ENCODE results near the gene PTPRT.
A peak's percentile ranks its signal among the peaks of the same experiment; 100 is the strongest.
"Not testable (repeated sequence)": the region's sequence is repeated elsewhere in the genome, so short reads cannot be mapped to it uniquely, and the experiment has no call there.

Gene PTPRT

DNA sequence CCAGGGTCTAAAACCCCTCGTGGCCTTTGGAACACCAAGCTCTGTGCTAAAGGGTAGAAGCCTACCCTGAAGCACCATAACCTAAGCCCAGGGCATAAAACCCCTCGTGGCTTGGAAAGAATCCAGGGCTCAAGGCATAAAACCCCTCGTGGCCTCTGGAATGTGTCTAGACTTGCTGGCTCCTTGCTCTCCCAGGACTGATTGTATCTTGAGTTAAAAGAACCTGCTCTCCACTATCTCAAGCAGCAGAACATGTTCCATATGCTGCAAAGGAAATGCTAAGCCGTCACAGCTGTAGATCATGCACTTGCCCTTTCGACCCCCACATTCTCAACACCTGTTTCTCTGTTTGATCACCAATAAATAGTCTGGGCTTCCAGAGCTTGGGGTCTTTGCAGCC, 288.9 kb downstream of the PTPRT start:
- intact Hi-C loops (cut with DNase I); DNase-seq: not testable (repeated sequence)

DNA sequence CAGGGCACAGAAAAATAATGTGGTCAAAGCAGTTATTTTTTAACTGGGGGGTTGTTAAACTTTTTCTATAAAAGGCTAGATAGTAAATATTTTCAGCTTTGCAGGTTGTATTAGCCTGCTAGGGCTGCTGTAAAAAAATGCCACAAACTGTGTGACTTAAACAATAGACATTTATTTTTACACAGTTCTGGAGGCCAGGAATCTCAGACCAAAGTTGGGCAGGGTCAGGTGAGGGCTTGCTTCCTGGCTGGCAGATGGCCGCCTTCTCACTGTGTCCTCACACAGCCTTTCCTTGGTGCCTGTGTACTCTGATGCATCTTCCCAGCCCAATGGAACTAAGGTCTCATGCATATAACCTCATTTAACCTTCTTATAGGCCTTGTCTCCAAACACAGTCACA, 294.7 kb downstream of the PTPRT start:
- DNase-seq = no peak
- intact Hi-C loops (cut with DNase I) = no loop called here

DNA sequence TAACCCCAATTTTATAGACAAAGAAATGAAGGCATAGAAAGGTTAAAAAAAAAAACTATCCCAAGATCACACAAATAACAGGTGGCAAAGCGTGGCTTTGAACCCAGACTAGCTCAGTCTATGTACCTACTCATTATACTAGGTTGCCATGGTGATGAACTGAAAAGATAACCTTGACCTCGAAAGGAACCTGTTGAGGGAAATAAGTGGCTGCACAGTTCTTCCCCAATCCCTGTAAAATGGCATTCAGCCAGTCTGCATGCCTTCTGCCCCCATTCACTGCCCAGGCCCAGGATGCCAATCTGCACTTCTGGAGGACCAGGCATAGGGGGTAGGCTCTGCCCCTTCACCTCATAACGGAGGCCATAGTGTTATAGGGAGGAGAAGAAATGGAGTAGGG, 295.2 kb downstream of the PTPRT start:
- DNase-seq = no peak
- intact Hi-C loops (cut with DNase I) = no loop called here

DNA sequence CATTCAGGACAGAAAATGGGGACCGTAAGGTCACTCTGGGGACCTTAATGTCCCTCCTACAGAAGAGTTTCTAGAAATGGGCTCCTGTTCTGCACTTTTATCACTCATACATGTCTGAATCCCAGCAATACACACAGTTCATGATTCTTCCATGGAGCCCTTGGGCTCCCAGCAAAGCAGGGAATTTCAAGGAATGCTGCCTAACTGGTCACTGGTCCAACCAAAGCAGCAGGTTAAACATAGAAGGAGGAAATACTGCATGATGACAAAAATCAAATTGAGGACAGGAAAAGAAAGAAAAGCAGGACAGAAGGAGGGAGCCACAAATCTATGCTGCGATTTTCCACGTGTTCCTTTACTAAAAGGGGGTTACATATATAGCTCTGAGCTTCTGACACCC, 300.2 kb downstream of the PTPRT start:
- intact Hi-C loops (cut with DNase I) = no loop called here
- DNase-seq = no peak

DNA sequence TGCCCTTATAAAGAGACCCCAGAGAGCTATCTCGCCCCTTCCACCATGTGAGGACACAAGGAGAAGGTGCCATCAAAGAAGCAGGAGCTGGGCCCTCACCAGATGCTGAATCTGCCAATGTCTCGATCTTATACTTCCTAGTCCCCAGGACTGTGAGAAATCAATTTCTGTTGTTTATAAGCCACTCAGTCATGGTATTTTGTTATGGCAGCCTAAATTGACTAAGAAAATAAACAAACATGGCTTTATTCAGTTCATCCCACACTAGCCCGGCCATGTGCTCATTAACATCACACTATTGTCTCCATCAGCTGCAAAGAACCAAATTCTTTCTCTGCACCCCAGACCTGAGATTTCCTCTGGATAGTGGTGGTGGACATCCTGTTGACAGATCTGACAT, 302.4 kb downstream of the PTPRT start:
- no peak for DNase-seq
- intact Hi-C loops (cut with DNase I) = no loop called here

DNA sequence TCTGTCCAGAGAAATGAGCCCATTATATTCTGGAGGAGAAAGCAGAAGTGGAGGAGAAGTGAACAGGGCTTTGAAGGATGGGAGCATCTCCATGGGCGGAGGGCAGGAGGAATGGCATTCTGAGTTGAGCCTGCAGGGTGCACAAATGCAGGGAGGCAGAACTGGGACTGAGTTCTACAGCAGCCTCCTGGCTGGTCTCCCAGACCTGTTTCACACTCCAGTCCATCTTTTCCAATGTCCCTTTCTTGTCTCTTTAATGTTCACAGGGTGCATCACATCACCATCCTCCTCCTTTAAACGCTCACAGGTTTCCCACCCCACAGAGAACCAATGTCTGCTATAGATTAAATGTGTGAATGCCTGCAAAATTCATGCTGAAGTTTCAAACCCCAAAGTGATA, 302.9 kb downstream of the PTPRT start:
- intact Hi-C loops (cut with DNase I) = no loop called here
- DNase-seq = no peak

DNA sequence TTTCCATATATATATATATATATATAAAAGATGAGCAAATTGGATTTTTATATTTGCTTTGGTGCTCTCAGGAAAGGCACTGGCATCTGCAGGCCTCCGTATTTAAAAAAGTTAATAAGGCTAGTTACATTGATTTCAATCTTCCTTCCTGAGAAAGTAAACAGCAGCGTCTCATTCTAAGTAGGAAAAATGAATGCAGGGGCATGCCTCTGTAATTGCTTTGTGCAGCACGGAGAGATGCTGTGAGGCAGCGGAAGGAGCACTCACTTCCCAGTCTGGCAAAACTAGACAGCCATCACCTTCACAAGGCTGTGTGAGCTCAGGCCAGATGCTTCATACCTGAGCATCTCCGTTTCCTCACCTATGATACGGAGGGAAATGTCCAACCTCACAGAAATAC, 303.7 kb downstream of the PTPRT start:
- intact Hi-C loops (cut with DNase I) = no loop called here
- no peak for DNase-seq

DNA sequence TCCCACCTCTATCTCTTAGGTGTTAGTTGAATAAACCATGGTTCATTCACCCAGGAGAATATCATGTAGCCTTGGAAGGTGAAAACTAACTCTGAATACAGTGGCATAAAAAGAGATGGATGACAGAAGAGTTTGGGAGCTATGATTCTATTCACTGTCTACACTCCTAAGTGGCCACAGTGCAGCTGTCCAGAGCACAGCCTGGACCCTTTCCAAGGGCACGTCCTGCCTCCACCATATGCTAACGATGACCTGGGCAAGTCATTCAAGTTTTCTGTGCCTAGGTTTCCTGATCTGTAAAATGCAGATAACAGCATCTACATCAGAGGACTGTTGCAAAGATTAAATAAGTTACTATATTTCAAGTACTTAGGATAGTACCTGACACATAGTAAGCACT, 314.1 kb downstream of the PTPRT start:
- intact Hi-C loops (cut with DNase I) = no loop called here
- no peak for DNase-seq

DNA sequence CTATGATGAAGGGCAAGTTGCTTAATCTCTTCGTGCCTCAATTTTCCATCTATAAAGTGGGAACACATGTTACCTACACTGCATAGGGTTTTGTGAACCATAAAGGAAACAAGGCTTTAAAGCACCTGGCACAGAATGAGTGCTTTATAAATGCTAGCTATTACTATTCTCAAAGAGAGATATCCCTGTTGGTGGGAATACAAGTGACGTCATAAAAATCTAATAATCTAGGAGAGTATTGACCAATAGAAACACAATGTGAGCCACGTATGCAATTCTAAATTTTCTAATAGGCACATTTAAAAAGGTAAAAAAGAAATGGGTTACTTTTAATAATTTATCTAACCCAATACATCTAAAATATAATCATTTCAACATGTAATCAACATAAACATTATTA, 316.4 kb downstream of the PTPRT start:
- intact Hi-C loops (cut with DNase I) = no loop called here
- no peak for DNase-seq

DNA sequence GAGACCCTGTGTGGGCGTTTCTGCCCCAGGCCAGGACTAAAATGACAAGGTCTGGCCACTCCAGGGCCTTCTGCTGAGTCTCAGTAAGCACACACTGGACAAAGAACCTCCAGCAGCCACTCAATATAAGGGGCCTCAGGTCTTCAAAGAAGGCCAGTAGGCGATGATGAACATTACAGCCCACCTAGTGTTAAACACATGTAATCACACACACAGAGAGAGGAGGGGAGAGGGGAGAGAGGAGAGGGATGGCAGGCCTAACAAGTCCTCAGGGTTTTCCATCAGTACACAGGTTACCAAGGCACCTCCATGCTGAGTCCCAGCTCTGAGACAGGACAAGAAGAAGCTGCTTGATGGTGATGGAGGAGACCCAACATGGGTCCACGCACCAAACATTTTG, 325.6 kb downstream of the PTPRT start:
- DNase-seq = no peak
- intact Hi-C loops (cut with DNase I) = no loop called here

DNA sequence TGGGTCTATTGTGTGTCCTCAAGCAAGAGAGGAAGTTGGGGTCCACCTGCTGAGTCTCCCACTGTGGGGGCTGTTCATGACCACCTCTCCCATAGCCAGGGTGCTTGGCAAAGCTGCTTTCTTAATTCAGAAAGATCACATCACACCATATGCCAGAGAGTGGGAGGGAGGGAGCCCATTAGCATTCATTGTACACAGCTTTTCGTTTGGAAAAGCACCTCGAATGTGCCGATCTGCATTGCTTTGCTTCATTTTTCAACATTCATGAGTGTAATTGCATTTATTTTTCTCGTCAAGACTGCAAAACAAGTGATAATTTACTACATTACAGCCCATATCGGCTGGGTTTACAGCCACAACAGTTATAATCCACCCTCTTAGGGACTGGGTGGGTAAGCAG, 327.3 kb downstream of the PTPRT start:
- intact Hi-C loops (cut with DNase I) = no loop called here
- no peak for DNase-seq

DNA sequence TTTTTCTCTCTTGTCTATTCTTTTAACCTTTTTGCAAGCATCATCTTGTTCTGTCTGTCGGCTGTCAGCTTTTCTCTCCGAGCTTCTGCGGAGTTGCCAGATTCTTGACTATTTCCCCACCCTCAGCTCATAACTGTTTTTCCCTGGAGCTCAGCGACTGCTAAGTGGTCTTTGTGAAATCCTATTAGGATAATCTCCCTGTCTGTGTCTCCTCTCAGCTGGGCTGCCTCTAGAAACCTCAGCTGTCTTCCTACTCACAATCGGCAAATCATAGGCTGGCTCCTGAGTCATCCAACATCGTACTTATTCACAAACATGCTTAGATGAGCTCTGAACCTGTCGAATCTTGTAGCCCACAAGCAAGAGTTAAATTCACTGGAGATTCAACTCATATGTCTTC, 332.3 kb downstream of the PTPRT start:
- peak in 28 of 42 donors; percentile 4 to 75 (median 37) for DNase-seq
- intact Hi-C loops (cut with DNase I) = no loop called here

DNA sequence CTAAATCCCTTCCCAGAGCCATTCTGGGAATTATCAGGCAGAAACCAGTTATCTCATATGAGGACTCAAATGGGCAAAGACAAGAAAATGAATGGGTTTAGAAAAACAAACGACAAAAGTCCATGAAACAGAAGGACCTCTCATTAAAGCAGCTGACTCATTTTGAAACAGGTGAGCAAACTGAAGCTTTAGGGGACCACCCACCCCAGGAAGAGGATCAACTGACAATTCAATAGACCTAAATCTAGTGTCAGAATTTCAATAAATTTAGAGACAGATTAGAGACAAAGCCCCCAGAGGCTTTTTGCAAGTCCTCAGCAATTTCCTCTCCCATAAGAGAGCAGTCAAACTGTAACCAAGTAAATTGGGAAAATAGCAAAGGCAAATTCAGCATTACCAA, 333.8 kb downstream of the PTPRT start:
- DNase-seq = no peak
- intact Hi-C loops (cut with DNase I) = no loop called here

DNA sequence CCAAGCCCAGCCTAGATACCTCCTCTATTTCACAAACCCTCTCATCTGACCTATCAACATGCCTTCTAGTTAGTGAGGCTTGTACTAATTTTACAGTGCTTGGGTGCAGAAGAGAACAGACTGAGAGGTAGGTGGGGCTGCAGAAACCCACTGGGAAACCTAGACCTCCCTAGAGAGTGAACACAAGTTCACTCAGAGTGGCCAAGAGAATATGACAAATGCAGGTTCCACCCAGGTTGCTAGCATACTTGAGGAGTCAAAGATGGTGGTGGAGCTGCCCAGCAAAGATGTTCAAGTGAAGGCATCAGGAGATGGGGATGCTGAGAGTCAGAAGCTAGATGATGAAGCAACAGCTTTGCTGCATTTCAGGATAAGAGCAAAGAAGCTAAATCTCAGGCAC, 337.0 kb downstream of the PTPRT start:
- intact Hi-C loops (cut with DNase I) = no loop called here
- no peak for DNase-seq

DNA sequence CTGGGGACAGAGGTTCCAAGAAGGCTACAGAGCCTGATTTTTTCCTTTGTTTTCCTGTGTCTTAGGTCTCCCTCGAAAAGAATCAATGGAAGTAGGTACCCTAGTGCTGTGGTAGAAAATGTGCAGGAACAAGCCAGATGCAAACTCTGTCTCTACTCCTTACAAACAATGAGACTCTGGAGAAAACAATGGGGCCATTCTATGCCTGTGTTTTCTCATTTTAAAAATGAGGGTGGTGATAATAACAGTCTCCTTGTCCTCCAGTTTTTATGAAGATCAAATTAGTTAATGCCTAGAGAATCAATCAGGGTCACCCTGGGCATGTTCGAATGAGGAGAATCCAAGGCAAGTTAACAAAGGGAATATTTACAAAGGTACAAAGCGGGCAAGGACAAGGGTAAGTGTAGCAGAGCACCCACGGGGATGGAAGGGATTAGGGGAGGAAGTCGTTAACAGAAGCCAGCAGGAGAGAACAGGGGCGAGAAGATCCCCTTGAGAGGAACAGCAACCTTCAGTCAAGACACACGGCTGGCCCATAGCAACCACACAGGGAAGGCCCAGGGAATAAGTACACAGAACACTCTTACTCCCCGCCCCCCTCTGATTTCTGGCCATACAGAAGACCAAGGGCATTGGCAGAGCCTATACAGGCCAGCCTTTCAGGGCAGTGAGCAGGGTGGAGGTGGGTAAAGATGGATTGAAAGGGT, 342.8 kb downstream of the PTPRT start:
- intact Hi-C loops (cut with DNase I) = no loop called here
- peak in 1 of 42 donors; percentile 16 for DNase-seq

DNA sequence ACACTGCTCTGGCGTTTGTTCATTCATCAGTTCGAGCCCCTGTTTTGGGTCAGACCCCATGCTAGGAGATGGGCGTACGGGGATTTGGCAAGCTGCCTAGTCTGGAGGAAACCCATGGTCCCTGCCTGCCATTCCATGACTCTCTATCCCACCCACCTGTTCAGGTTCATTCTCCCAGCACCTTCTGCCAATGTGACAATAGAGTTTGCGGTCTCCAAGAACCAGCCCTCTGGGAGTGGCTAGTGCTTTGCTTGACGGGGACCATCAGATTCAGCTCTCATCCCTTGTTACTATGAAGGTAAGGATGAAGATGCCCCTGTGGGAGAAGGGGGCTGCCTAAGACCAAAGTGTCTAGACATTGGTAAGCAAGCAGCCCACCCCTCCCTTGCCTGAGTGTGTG, 345.0 kb downstream of the PTPRT start:
- intact Hi-C loops (cut with DNase I) = no loop called here
- DNase-seq = no peak

DNA sequence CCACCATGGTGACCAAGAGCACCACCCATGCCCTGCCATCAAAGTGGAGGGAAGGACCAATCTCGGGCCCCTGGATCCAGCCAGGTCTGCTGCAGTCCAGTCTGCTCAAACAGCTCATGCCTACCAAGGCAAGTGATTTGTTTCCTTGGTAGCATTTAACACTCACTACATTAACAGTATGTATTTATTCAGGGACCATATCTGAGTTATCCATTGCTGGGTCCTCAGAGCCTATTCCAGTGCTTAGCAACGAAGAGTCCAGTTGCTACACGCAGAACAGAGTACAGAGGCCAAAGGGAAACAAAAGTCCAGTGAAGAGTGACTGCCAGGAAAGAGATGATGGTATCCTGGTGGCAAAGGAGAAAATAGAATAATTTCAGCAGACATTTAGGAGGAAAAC, 352.2 kb downstream of the PTPRT start:
- DNase-seq = no peak
- intact Hi-C loops (cut with DNase I) = no loop called here

DNA sequence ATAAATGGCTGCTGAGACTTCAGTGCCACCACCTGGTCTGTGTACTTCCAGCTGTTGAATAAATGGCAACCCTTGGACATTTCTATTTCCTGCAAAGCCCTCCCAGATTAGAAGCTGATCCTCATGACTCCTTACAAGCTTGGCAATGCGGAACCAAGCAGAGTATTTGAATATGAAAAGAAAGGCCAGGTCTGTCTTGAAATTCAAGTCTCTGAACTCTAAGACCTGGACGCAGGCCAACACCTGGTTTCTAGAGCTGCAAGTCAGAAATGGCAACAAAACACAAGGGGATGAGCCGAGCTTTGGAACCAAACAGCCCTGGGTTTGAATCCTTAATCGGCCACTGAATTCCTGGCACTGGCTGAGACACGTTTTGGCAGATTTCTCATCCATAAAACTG, 353.4 kb downstream of the PTPRT start:
- DNase-seq = no peak
- intact Hi-C loops (cut with DNase I) = no loop called here

DNA sequence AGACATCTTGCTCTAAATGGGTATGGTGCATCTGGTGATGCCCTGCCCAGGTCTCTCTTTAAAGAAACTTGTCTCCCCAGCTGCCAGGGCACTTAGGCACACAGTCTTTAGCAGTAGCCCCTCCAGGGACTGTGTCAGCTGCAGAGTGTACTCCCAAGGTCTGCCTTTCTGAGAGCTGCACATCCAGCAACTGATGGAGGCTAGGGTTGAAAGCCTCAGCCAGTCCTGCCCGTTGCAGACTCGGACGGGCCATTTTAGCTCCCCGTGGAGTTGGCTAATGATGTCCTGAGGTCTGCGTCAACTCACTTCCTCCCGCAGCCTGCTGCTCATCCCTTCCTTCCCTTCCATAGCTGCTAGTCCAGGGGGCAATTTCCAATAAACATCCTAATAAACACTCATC, 381.8 kb downstream of the PTPRT start:
- DNase-seq = no peak
- intact Hi-C loops (cut with DNase I) = no loop called here

DNA sequence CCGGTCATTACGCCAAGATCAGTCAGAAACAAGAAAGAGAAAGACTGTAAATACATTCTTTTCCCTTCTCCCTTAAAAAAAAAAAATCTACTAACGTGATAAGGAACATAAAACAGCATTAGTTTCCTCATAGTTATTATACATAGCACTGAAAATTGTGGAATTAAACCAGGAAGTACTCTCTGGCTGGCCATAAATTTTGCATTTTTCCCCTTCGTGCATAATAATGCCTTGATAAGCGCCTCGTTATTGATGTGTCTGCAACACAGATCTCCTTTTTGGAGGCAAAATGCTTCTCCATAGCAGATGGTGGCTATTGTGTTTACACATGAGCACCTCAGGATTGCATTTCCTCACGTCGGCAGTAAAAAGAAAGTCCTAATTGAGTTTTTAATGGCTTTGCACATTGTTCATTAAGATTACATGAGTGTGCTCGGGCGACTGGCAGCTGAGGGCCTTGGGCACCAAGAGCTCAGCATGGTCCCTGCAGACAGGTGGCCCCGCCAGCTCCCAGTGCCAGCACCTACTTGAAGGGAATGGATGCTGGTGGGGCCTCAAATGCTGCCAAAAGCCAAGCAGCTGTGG, 394.5 kb downstream of the PTPRT start:
- intact Hi-C loops (cut with DNase I) = no loop called here
- no peak for DNase-seq

DNA sequence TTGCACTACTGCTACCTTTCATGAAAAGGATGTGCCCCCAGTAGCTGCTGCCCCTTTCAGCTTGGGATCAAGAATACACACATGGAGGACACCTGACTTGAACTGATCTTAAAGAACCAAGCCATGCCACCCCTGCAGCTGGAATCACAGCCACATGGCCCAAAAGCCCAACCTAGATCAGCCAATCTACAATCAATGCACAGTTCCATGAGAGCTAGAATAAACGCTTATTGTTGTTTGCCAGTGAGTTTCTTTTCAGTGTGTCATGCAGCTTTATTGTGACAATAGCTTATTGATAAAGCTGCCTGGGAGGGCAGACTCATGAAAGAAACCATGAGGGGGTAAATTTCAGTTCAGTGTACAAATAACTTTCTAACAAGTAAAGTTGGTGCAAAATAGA, 397.7 kb downstream of the PTPRT start:
- intact Hi-C loops (cut with DNase I) = no loop called here

More for the DNA sequence above, 397.7 kb downstream of the PTPRT start:
- peak in 21 of 42 donors; percentile 8 to 58 (median 32) for DNase-seq
